Measurements from ENCODE around the gene CDK5. TPM values are rescaled to one million over a fixed set of nuclear protein-coding genes. Genes with fewer than 3 reads are reported as not detected.

CDK5 gene
- total RNA-seq, 1 donor = 17.0 TPM

DNA sequence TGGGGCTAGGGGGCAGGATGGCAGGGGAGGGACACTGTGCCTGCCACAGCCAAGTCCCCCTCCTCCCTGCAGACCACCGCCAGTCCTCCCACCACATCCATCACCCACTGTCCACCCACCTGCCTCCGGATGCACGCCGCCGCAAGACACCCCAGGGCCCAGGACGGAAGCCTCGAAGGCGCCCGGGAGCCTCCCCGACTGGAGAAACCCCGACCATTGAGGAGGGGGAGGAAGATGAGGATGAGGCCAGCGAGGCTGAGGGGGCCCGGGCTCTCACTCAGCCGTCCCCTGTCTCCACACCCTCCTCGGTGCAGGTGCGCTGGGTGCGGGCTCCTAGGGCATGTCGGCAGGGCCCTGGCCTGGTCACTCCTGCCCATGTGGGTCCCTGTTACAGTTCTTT lies 6.8 kb upstream of the CDK5 start:
- TF ChIP-seq CTCF (IDR thresholded peaks at IDR 0.05; ENCODE audit: extremely low read depth, low read depth, low read length) = no peak
- no peaks in the 10 kb centered on the region for H3K9me3 ChIP-seq (ENCODE audit: low read depth, low read length)
- H3K27me3 ChIP-seq (ENCODE audit: insufficient read depth, low read length) = no peaks in the 10 kb centered on the region
- H4K20me1 ChIP-seq (ENCODE audit: insufficient read depth, low read length) = peaks cover 26% of the 10 kb centered on the region
- DNase-seq (ENCODE audit: insufficient read length, low spot score, missing footprints) = no peak
- H2AFZ ChIP-seq (ENCODE audit: low read length) = no peak overlapping the region
- peaks cover 25% of the 10 kb centered on the region for H3K4me1 ChIP-seq (ENCODE audit: insufficient read depth, low read length)
- H3K27ac ChIP-seq (ENCODE audit: low read depth, low read length) = no peak overlapping the region
- H3K4me2 ChIP-seq (ENCODE audit: insufficient read depth, low read length) = no peak overlapping the region
- peaks cover 43% of the 10 kb centered on the region for H3K79me2 ChIP-seq (ENCODE audit: insufficient read depth, low read length)
- no peak overlapping the region for H3K4me3 ChIP-seq (ENCODE audit: insufficient read depth, low read length)
- H3K36me3 ChIP-seq (ENCODE audit: insufficient read depth, low read length) = peaks cover 42% of the 10 kb centered on the region

- Histone ChIP-seq H3K4me3 (ENCODE audit: insufficient read depth, low read length) (peak overlapping the region; percentile 25), H2AFZ (ENCODE audit: low read length) (no peak overlapping the region), H3K9me3 (ENCODE audit: low read depth, low read length) (no peaks in the 10 kb centered on the region), H3K4me1 (ENCODE audit: insufficient read depth, low read length) (peaks cover 36% of the 10 kb centered on the region), H3K79me2 (ENCODE audit: insufficient read depth, low read length) (peaks cover 43% of the 10 kb centered on the region), H3K27ac (ENCODE audit: low read depth, low read length) (peak overlapping the region; percentile 51), H3K36me3 (ENCODE audit: insufficient read depth, low read length) (peaks cover 30% of the 10 kb centered on the region), H4K20me1 (ENCODE audit: insufficient read depth, low read length) (peaks cover 26% of the 10 kb centered on the region), H3K4me2 (ENCODE audit: insufficient read depth, low read length) (no peak overlapping the region), H3K27me3 (ENCODE audit: insufficient read depth, low read length) (no peaks in the 10 kb centered on the region)
- no peak for TF ChIP-seq CTCF (IDR thresholded peaks at IDR 0.05; ENCODE audit: extremely low read depth, low read depth, low read length)
- DNase-seq (ENCODE audit: insufficient read length, low spot score, missing footprints) = no peak
Measured at GRCh38 chr7:151063212-151063561, 5.5 kb upstream of the CDK5 start.

GRCh38 chr7:151062399-151063211 lies 4.9 kb upstream of the CDK5 start:
- H3K79me2 ChIP-seq (ENCODE audit: insufficient read depth, low read length) = peaks cover 43% of the 10 kb centered on the region
- H3K4me1 ChIP-seq (ENCODE audit: insufficient read depth, low read length) = peaks cover 38% of the 10 kb centered on the region
- peak overlapping the region; percentile 13 for H3K4me3 ChIP-seq (ENCODE audit: insufficient read depth, low read length)
- no peak overlapping the region for H2AFZ ChIP-seq (ENCODE audit: low read length)
- H3K27me3 ChIP-seq (ENCODE audit: insufficient read depth, low read length) = no peaks in the 10 kb centered on the region
- peak overlapping the region; percentile 32 for H3K4me2 ChIP-seq (ENCODE audit: insufficient read depth, low read length)
- no peaks in the 10 kb centered on the region for H3K9me3 ChIP-seq (ENCODE audit: low read depth, low read length)
- peaks cover 26% of the 10 kb centered on the region for H4K20me1 ChIP-seq (ENCODE audit: insufficient read depth, low read length)
- peak; percentile 98 for DNase-seq (ENCODE audit: insufficient read length, low spot score, missing footprints)
- peaks cover 25% of the 10 kb centered on the region for H3K36me3 ChIP-seq (ENCODE audit: insufficient read depth, low read length)
- peak overlapping the region; percentile 51 for H3K27ac ChIP-seq (ENCODE audit: low read depth, low read length)
- TF ChIP-seq CTCF (IDR thresholded peaks at IDR 0.05; ENCODE audit: extremely low read depth, low read depth, low read length) = no peak

GRCh38 chr7:151062111-151062398 lies 4.4 kb upstream of the CDK5 start:
- Histone ChIP-seq H3K27me3 (ENCODE audit: insufficient read depth, low read length) (no peaks in the 10 kb centered on the region), H3K79me2 (ENCODE audit: insufficient read depth, low read length) (peaks cover 43% of the 10 kb centered on the region), H3K36me3 (ENCODE audit: insufficient read depth, low read length) (peaks cover 22% of the 10 kb centered on the region), H4K20me1 (ENCODE audit: insufficient read depth, low read length) (peaks cover 26% of the 10 kb centered on the region), H2AFZ (ENCODE audit: low read length) (no peak overlapping the region), H3K4me2 (ENCODE audit: insufficient read depth, low read length) (peak overlapping the region; percentile 100), H3K4me1 (ENCODE audit: insufficient read depth, low read length) (peaks cover 43% of the 10 kb centered on the region), H3K9me3 (ENCODE audit: low read depth, low read length) (no peaks in the 10 kb centered on the region), H3K4me3 (ENCODE audit: insufficient read depth, low read length) (no peak overlapping the region), H3K27ac (ENCODE audit: low read depth, low read length) (peak overlapping the region; percentile 37)
- no peak for DNase-seq (ENCODE audit: insufficient read length, low spot score, missing footprints)
- no peak for TF ChIP-seq CTCF (IDR thresholded peaks at IDR 0.05; ENCODE audit: extremely low read depth, low read depth, low read length)
